Right lobe of liver (tissue), 6 donors: ENCODE results near the gene KCNIP1. TPM values are rescaled to one million over a fixed set of nuclear protein-coding genes. Genes with fewer than 3 reads are reported as not detected.

Experiments used
- ATAC-seq, 4 donors: fragments of 200-7000 bp; cut with Tn5 transposase; one replicate each; pipeline ENCODE4 v1.9.1; 2020; ENCODE audit warnings: mild to moderate bottlenecking in 4 of 4, moderate library complexity in 4 of 4
- DNase-seq, 3 donors: peaks; one replicate each; pipeline ENCODE4 v3.0.0-alpha.2; 2020
- H3K27ac ChIP-seq, 3 donors: fragments of 200-600 bp; one replicate each; pipeline ENCODE4 v1.8.0; 2022
- H3K27me3 ChIP-seq, 2 donors: fragments of 200-600 bp; one replicate each; pipeline ENCODE4 v1.8.0; 2022
- H3K36me3 ChIP-seq, 4 donors: fragments of 200-600 bp; sonication (generic) in 1 of 4; one replicate each; pipeline versions ENCODE4 v1.5.1 to v1.8.0; 2017 to 2022; ENCODE audit warnings: control low read depth in 1 of 4
- H3K4me1 ChIP-seq, 4 donors: fragments of 200-600 bp; sonication (generic) in 1 of 4; one replicate each; pipeline versions ENCODE4 v1.5.1 to v1.8.0; 2017 to 2022; ENCODE audit warnings: control low read depth in 1 of 4
- H3K4me3 ChIP-seq, 3 donors: fragments of 200-600 bp; one replicate each; pipeline ENCODE4 v1.8.0; 2022
- H3K9me3 ChIP-seq, 4 donors: fragments of 200-600 bp; sonication (generic) in 1 of 4; one replicate each; pipeline versions ENCODE4 v1.5.1 to v1.8.0; 2017 to 2022; ENCODE audit warnings: control low read depth in 1 of 4
- CTCF ChIP-seq, 4 donors: fragments of 200-600 bp in 3 of 4; fragments of 450-650 bp in 1 of 4; IDR thresholded peaks; one replicate each; pipeline versions ENCODE4 v1.5.1 to v1.8.0; 2016 to 2022; ENCODE audit warnings: antibody characterized with exemption in 4 of 4, mild to moderate bottlenecking in 2 of 4
- POLR2A ChIP-seq: fragments of 450-650 bp; IDR thresholded peaks from one replicate; pipeline ENCODE4 v1.6.1; 2017; ENCODE audit warnings: antibody characterized with exemption, mild to moderate bottlenecking
- WGBS: methylation state at CpG from one replicate; pipeline ENCODE4 v1.1.6; 2018; ENCODE audit warnings: low coverage, low lambda C conversion rate; ENCODE audit not compliant: insufficient coverage; ENCODE audit errors: missing lambda C conversion rate; 5-methylcytosine and 5-hydroxymethylcytosine counted together
- intact Hi-C, 2 donors: fragments of 100-400 bp; cut with DNase I; formaldehyde crosslinking; loops; one replicate each; pipeline versions ENCODE4 v1.11.2 to v1.14.1; 2022
- total RNA-seq, 6 experiments: library from RNA; depleted of rRNA in 2 of 6; stranded (reverse); fragments of >200 nt in 2 of 6; fragmentation: NEBNext Ultra II Directional in 3 of 6; extraction: Animal tissue kit (Norgen Biotek cat#: 25700) in 3 of 6; gene quantifications; one replicate each; pipeline versions ENCODE4 v1.1.0 to v1.2.4, GENCODE V29; 2016 to 2023
- donor health status: DM: no; HTN: yes; CAD: no.
- donor health status: DM: no; HTN: no; CAD: no.
- donor health status: DM: no; HTN: no; CAD: no.
- donor health status: DM: no; HTN: yes; CAD: no.
- donor health status: DM: no; HTN: yes; CAD: no.

The KCNIP1 gene
- total RNA-seq, 6 experiments from 2014 or later: 0.56 TPM; not detected in 5

GRCh38 chr5:170537451-170538095 lies 33.8 kb downstream of the KCNIP1 start:
- intact Hi-C loops: no loop called here
- TF ChIP-seq CTCF (IDR thresholded peaks at IDR 0.05) (no peak), POLR2A (no peak)
- Histone ChIP-seq H3K27ac (no peak overlapping the region), H3K4me3 (no peak overlapping the region), H3K27me3 (no peaks in the 10 kb centered on the region), H3K36me3 (no peaks in the 10 kb centered on the region), H3K9me3 (no peaks in the 10 kb centered on the region), H3K4me1 (no peaks in the 10 kb centered on the region)
- WGBS: 79% methylated on average over 7 of the region's 8 CpGs
- ATAC-seq (no peak), DNase-seq (no peak)

- intact Hi-C loops: no loop called here
- TF ChIP-seq CTCF (IDR thresholded peaks at IDR 0.05) (no peak), POLR2A (no peak)
- no peaks in the 10 kb centered on the region for H3K4me1 ChIP-seq
- no peak for DNase-seq
- H3K27ac ChIP-seq: no peak overlapping the region
- H3K36me3 ChIP-seq: no peaks in the 10 kb centered on the region
- H3K27me3 ChIP-seq: no peaks in the 10 kb centered on the region
- 73% methylated on average over 2 of the region's 3 CpGs for WGBS
- ATAC-seq: no peak
- H3K9me3 ChIP-seq: no peaks in the 10 kb centered on the region
- H3K4me3 ChIP-seq: no peak overlapping the region
These were observed 34.3 kb downstream of the KCNIP1 start for GRCh38 chr5:170538096-170538465.

GRCh38 chr5:170538696-170539586 lies 35.1 kb downstream of the KCNIP1 start:
- Histone ChIP-seq H3K4me3 (no peak overlapping the region), H3K9me3 (no peaks in the 10 kb centered on the region), H3K4me1 (no peaks in the 10 kb centered on the region), H3K27me3 (no peaks in the 10 kb centered on the region), H3K36me3 (no peaks in the 10 kb centered on the region), H3K27ac (no peak overlapping the region)
- DNase-seq (no peak), ATAC-seq (peak in 1 of 4 donors; percentile 42)
- no peak for TF ChIP-seq POLR2A
- no peak for TF ChIP-seq CTCF (IDR thresholded peaks at IDR 0.05)
- intact Hi-C loops: no loop called here
- 61% methylated on average over 6 of the region's 6 CpGs for WGBS

- no peaks in the 10 kb centered on the region for H3K9me3 ChIP-seq
- WGBS: no CpG with 5 or more reads among the region's 1 CpG
- ATAC-seq: no peak
- no peaks in the 10 kb centered on the region for H3K27me3 ChIP-seq
- H3K27ac ChIP-seq: no peak overlapping the region
- no peak for DNase-seq
- no peak for TF ChIP-seq CTCF (IDR thresholded peaks at IDR 0.05)
- TF ChIP-seq POLR2A: no peak
- H3K4me3 ChIP-seq: no peak overlapping the region
- no peaks in the 10 kb centered on the region for H3K4me1 ChIP-seq
- no peaks in the 10 kb centered on the region for H3K36me3 ChIP-seq
- intact Hi-C loops: no loop called here
These were observed 36.5 kb downstream of the KCNIP1 start for GRCh38 chr5:170540271-170540670.
